NCI-H524 (cell line): ENCODE results near the gene SH2D1B.
A peak's percentile ranks its signal among the peaks of the same experiment; 100 is the strongest.
"Not testable (repeated sequence)": the region's sequence is repeated elsewhere in the genome, so short reads cannot be mapped to it uniquely, and the experiment has no call there.

Source experiments
- DNase-seq, 2 experiments: peaks; one replicate each; lab custom pipeline; 2025; lab: John Stamatoyannopoulos, UW

Gene SH2D1B

DNA sequence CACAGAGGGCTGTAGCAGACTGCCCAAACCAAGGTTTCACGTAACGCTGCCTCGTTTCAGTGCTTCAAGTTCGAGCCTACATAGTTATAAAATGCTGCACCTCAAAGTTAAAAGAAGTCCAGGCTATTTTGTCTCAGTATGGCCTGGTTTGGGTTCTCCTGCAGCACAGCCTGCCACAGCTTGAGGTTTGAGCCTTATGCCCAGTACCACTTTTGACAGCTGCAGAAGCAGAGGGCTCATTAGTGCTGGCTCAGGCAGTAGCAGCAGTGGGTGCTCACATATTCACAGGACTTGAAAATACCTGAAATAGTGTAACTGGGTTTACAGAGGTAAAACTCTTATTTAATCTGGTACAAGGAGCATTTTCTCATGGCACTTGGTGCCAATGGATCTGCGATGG is 50.6 kb downstream of the SH2D1B start:
- DNase-seq, result no peak

DNA sequence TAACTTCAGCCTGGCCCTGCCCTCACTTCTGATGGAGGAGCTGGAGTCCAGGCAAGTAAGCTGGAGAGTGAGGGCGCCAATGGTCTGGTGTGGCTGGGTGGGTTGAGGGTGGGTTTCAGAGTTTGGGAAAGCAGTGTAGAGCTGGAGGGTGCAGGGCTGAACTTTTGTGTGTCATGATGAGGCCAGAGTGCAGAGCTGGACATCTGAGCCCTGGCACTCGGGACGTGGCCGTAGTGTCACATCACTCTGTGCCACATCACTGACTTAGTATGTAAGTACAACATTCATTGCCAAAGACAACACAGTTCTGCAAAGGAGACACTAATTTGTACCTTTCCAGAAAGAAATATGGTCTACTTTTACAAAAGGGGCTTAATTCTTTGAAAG is 51.1 kb downstream of the SH2D1B start:
- DNase-seq, result no peak

DNA sequence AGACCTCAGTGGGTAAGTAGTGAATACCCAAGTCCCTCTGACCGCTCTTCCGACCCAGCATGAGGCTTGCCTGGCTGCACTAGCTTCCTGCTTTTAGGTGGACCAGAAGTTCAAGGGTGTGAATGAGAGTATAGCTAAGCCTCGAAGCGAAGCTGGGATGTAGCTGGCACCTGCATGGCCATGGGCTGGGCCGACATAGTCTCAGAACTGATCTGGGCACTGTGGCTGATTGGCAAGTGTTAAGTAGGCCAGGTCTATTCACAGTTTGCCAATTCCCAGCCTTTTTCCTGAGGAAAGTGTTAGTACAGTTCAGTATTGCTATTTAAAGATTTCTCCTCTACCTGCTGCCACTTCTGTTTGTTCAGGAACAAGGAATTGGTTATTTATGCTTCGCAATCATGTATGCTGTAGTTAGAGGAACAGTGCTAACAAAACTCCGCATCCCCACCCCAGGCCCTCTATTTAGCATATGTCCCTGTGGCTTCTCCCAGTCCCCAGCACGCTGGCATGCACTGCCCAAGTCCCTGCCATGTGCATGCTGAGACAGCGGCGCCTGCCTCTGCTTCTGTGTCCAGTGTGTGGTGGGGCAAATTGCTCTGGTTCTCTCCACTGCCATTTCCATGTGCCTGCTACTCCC is 51.6 kb downstream of the SH2D1B start:
- no peak for DNase-seq

DNA sequence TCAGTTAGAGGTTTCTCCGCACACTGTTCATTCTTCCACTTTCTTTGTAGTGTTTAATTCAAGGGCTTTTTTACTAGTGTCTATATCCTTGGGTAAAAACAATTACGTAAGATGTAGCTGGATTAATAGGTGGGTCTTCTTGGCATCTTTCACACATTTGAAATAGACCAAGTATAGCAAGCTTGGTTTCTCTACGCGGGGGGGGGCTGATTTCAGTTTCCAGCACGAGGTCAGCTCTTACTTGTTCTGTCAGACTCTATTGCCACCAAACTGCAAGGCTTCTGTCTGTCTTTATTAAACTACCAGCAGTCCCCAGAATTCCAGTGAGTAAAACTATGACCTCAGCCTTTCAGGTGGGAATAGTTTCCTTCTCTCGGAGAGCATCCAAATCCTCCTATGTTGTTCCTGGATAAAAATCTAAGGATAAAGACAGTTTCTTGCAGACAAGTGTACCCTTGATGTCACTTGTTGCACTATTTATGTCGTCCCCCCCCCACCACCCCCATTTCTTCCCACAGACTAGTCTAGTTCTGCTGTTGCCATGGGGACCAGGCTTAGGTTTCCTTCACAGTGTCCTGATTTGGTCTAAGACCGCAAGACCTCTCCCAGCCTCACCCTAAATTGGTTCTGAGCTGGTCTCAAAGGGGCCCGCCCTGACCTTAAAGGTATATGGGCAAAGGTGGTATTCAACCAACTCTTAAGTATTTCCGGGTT is 52.3 kb downstream of the SH2D1B start:
- no peak for DNase-seq

DNA sequence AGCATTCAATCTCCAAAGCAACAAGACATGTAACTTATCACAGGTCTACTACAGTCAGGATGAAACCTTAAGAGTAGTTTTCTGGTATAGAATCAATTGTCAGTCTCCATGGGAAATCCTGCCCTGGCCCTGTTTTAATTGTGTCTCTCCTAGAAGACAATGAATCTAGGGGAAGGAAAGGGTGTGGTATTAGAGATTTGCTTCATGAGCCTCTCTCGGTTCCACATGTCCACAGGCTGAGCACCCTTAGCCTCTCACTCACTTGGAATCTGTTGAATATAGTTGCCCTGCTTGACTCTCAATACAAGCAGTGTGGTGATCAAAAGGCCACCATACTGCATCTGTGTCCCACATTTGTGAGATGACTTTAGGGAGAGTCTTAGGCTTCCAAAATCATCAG is 53.0 kb downstream of the SH2D1B start:
- DNase-seq, result no peak

DNA sequence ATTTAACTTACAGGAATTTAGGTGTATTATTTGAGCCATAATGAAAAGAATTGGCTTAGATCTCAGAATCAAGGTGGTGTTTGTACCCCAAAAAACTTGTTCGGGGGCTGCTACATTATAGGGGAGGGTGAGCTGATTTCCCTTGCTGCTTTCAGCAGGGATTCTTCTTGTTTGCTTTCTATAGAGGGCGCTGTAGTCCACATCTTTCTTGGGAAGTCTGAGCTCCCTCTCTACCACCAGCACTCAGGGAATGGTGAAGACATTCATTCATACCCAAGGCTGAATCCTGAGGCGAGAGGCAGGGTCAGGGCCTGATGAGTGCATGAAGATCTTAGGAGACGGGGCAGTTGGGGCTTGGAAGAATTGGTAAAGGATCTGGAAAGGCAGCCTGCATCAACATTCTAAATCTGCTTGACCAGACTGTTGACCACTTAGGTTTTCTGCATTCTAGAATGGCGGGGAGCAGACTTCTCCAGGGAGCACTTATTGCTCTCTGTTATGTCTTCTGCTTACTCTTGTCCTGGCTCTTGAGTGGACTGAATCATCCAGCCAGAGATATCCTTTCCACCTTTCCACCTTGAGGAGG is 54.2 kb downstream of the SH2D1B start:
- DNase-seq, result peak; percentile 12 to 57

DNA sequence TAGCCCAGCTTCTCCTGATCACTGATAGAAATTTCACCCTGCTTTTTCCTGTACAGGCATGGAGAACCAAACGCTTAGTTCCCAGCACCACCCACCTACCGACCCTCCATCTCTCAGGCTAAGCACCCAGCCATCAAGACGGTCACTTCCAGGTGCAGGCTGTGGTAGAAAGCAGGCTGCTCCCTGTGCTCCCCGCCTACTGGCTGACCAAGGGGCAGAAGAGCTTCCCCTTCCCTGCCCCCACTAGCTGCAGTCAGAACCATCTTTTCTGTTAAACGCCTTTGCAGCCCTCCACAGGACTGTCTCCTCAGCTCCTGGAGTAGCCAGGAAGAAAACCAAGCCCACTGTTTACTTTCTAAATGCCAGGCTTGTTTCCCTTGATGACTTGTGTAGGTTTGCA is 58.2 kb downstream of the SH2D1B start:
- no peak for DNase-seq

DNA sequence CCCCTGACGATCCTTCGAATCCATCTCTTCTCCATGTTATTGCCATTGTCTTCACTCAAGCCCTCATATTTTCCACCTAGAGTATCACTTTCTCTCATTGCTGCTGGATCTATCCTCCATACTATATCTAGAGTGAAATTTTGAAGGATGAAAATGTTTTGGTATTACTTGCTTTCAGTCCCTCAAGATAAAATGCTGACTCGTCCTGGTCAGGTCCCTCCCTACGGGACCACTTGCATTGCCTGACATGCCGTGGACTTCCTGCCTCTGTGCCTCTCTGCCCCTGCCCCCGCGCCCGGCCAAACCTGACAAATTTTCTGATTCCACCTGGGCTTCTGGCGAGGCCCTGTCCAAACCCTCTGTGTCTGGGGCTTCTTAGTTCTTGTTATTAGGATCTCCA is 58.9 kb downstream of the SH2D1B start:
- DNase-seq, result no peak

DNA sequence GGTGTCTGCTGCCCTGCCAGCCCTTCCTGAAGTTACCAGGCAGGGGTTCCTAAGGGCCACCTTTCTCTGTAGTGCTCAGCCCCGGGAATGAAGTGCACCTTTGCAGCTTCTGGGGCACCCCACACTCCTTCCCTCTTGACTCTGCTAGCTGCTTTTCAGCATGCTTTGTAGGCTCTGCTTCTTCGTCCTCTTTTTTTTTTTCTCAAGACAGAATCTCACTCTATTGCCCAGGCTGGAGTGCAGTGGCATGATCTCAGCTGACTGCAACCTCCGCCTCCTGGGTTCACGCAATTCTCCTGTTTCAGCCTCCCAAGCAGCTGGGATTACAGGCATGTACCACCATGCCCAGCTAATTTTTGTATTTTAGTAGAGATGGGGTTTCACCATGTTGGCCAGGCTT is 60.1 kb downstream of the SH2D1B start:
- DNase-seq, result not testable (repeated sequence)

DNA sequence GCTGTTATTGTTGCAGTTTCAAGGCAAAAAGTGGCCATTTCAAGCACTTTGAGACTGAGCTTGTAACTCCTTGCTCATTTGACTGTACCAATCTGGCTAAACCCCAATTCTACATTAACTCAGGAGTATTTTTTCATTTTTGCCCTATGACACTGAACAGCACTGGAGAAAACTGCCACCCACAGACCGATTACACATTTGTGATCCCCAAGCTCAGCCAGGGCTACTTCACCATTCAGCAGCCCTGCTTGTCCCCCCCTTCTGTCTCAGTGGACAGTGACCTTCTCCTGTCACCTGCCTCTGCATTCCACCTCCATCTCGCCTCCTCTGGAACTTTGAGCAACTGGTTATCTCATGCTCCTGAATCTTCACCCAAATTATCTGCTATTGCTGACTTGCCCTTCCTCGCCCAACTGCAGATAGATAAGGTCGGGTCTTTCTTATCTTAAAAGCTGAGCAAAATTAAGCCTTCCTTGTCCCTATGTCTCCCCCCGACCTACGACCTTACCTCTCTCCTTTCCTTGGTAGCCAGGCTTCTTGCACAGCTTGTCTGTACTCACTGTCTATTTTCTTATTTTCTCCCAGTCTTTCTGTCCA is 60.6 kb downstream of the SH2D1B start:
- DNase-seq, result no peak

DNA sequence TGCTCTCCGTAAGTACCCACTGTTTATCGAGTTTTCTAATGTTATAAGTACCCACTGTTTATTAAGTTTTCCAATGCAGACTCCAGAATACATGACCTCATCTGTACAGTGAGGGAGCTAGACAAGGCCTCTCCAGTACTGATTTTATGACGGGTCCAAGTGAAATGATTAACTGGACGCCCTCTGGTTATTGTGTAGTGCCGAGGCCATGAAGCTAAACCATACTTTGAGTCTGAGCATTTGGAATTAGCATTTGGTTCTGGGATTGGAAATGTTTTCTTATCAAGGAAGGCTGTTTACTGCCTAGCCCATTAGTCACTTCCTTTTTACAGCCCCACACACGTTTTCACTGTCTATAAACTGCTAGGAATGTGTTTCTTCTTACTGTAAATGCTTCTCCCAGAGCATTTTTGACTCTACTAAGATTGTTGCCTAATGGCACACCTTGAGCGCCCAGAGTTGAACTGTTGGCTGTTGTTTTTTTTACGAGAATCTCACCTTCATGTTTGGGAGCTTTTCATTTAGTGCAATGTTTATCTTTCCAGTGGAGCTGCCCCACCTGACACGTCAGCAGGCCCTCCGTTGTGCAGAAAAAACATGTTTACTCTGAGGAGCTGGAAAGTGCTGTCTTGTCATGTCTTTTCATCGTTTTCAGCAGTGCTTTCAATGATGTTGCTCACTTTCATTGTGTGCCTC is 62.2 kb downstream of the SH2D1B start:
- no peak for DNase-seq

DNA sequence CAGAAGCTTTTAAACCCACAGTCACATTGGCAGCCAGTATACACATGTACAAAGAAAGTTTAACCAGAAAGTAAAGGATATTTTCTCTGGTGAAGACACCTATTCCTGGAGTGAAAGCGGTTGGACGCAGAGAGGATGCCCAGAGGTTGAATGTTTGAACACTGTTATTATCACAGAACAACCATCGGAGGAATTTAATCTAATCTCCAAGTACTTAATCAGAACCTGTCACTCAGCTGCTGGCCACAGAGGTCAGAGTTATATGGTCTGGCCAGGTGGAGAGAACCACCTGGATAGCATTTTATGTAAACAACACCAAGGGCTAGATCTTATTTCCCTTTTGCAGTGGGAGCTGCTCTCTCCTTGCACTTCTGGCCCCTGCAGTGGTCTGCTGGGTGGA is 64.7 kb downstream of the SH2D1B start:
- no peak for DNase-seq
